ENCODE data around the gene ITGBL1.

The ITGBL1 gene

DNA sequence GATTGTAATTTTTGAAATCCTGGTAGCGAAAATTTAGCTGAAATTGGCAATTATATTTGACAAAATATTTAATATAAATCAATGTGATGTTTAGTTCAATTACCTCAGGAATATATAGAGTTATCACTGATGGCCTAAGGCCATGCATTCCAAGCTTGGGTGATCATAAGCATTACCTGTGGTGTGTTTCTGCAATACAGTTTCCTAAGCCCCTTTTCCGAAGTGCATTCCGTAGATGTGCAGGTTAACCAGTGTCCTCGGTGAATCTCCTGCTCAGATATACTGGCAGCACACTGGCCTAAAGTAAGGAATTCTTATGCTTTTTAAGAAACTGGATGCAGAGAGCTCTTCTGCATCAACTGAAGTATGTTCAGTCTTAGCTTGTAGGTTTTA is 35.0 kb downstream of the ITGBL1 start:
- TF ChIP-seq, protein P1, sequence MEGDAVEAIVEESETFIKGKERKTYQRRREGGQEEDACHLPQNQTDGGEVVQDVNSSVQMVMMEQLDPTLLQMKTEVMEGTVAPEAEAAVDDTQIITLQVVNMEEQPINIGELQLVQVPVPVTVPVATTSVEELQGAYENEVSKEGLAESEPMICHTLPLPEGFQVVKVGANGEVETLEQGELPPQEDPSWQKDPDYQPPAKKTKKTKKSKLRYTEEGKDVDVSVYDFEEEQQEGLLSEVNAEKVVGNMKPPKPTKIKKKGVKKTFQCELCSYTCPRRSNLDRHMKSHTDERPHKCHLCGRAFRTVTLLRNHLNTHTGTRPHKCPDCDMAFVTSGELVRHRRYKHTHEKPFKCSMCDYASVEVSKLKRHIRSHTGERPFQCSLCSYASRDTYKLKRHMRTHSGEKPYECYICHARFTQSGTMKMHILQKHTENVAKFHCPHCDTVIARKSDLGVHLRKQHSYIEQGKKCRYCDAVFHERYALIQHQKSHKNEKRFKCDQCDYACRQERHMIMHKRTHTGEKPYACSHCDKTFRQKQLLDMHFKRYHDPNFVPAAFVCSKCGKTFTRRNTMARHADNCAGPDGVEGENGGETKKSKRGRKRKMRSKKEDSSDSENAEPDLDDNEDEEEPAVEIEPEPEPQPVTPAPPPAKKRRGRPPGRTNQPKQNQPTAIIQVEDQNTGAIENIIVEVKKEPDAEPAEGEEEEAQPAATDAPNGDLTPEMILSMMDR (IDR thresholded peaks at IDR 0.05): no peak
- no peaks in the 10 kb centered on the region for H3K27me3 ChIP-seq
- no peak overlapping the region for H3K27ac ChIP-seq

DNA sequence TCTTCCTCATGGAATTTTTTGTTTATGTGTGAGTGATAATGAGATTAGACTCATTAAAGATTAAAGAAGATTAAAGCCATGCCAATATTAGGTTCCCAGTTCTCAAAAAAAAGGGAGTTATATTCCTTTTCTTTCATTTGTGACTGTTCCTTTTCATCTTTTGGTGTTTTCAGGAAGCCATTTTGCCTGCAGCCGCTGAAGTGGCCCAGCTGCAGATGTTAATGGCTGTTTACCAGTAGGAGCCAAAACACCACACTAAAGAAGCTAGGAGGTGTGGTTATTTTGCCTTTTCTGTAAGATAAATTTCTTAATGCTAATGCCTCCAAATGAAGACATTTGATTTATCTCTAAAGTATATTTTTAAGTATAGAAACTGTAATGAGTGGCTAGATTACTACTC is 36.3 kb downstream of the ITGBL1 start:
- Histone ChIP-seq H3K4me3 (ENCODE audit: low read depth in 1 of 2, low read length in 1 of 2) (no peak overlapping the region), H3K27ac (no peak overlapping the region), H3K27me3 (no peaks in the 10 kb centered on the region), H3K36me3 (no peaks in the 10 kb centered on the region), H3K9me3 (no peaks in the 10 kb centered on the region), H3K4me1 (ENCODE audit: control insufficient read depth in 1 of 2, insufficient read depth in 1 of 2, low read depth in 1 of 2, low read length in 1 of 2) (no peaks in the 10 kb centered on the region)
- TF ChIP-seq, protein P1 (IDR thresholded peaks at IDR 0.05): no peak

More for the DNA sequence above, 35.0 kb downstream of the ITGBL1 start:
- H3K4me1 ChIP-seq (ENCODE audit: control insufficient read depth in 1 of 2, insufficient read depth in 1 of 2, low read depth in 1 of 2, low read length in 1 of 2): no peaks in the 10 kb centered on the region
- H3K4me3 ChIP-seq (ENCODE audit: low read depth in 1 of 2, low read length in 1 of 2): no peak overlapping the region
- no peaks in the 10 kb centered on the region for H3K36me3 ChIP-seq
- no peaks in the 10 kb centered on the region for H3K9me3 ChIP-seq

DNA sequence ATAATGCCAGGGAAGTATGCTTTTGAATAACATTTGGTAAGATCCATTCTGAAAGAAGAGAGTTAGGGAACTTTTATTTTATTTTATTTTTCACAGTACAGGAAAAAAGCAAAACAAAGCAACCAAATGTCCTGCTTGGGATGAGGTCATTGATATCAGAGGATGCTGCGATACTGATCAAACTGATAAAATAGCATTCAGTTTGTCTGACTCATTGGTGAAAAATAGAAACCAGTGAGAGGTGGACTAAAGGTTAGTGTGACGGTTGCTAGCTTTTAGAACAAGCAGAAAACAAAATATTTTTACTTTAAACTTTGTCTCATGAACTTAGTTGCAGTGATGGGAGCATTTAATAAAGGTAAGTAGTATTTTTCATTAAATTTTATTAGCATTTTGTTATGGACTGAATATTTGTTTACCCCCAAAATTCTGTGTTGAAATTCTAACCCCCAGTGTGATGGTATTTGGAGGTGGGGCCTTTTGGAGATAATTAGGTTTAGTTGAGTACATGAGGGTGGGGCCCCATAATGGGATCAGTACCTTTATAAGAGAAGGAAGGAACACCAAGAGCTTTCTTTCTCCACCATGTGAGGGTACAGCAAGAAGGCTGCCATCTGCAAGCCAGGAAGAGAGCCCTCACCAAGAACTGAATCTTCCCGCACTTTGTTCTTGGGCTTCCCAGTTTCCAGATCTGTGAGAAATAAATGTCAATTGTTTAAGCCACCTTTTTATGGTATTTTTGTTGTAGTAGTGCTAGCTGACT is 37.3 kb downstream of the ITGBL1 start:
- Histone ChIP-seq H3K4me1 (ENCODE audit: control insufficient read depth in 1 of 2, insufficient read depth in 1 of 2, low read depth in 1 of 2, low read length in 1 of 2) (no peaks in the 10 kb centered on the region), H3K9me3 (no peaks in the 10 kb centered on the region), H3K36me3 (no peaks in the 10 kb centered on the region), H3K4me3 (ENCODE audit: low read depth in 1 of 2, low read length in 1 of 2) (no peak overlapping the region), H3K27ac (no peak overlapping the region), H3K27me3 (no peaks in the 10 kb centered on the region)
- TF ChIP-seq, protein P1 (IDR thresholded peaks at IDR 0.05): no peak

DNA sequence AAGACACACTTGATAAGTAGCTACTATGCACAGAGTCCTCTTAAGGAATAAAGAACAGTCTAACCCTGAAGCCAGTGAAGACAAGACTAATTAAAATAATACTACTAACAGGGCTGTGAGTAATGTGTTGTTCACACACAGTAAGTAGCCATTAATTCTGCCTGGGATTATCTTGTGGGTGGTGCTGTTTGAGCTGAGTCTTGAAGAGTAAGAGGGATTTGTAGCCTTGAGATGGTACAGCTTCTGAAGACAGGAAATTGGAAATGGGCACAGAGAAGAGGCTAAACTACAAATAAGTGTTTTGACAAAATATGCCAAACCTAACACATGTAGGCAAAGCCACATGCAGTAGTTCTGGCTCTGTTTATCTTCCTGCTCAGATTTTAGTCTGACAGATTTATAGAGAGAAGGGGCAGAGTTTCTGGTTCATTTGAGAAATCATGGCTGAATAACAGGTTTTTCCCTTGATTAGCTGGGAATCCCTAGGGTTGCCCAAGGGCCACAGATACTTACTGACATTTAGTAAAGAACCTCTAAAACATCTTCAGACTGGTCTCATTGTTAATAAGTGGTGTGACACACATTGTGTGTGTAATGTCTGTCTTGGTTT is 38.0 kb downstream of the ITGBL1 start:
- H3K27me3 ChIP-seq: no peaks in the 10 kb centered on the region
- TF ChIP-seq, protein P1 (IDR thresholded peaks at IDR 0.05): no peak
- no peak overlapping the region for H3K4me3 ChIP-seq (ENCODE audit: low read depth in 1 of 2, low read length in 1 of 2)
- H3K9me3 ChIP-seq: no peaks in the 10 kb centered on the region
- no peak overlapping the region for H3K27ac ChIP-seq
- H3K36me3 ChIP-seq: no peaks in the 10 kb centered on the region
- H3K4me1 ChIP-seq (ENCODE audit: control insufficient read depth in 1 of 2, insufficient read depth in 1 of 2, low read depth in 1 of 2, low read length in 1 of 2): no peaks in the 10 kb centered on the region

DNA sequence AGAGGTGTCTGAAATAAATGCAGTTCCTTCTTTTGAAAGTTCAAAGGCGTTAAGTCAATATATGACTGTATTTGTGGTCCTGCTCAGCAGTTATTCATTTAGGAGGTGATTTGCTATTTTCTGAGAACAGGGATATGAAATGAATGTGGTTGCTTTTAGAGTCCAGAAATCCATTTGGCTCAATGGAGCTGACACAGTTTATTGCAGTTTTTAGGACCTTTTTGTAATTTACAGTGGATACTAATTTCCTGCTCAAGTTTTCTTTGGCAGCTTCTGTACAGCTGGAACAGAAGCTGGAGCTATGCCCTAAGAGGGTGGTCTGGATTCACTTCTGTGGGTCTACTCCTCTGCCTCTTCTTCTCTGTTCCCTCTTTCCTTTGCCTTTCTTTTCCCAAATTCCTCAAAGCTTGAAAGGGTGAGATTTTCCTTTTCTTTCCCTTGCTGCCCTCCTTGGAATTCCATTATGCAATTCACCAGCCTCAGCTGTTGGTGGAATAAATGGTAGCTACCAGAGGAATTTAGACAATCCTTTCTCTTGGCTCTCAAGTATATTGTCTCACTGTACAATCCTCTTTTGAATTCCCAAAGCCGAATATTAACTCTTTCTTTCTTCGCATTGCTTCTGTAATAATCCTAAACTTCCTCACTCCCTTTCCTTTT is 39.9 kb downstream of the ITGBL1 start:
- no peaks in the 10 kb centered on the region for H3K4me1 ChIP-seq (ENCODE audit: control insufficient read depth in 1 of 2, insufficient read depth in 1 of 2, low read depth in 1 of 2, low read length in 1 of 2)
- no peak overlapping the region for H3K27ac ChIP-seq
- no peaks in the 10 kb centered on the region for H3K9me3 ChIP-seq
- TF ChIP-seq, protein P1 (IDR thresholded peaks at IDR 0.05): no peak
- H3K27me3 ChIP-seq: no peaks in the 10 kb centered on the region
- H3K4me3 ChIP-seq (ENCODE audit: low read depth in 1 of 2, low read length in 1 of 2): no peak overlapping the region
- no peaks in the 10 kb centered on the region for H3K36me3 ChIP-seq

Data from neutrophil (primary cell).